H4 (cell line): ENCODE data around the gene LGALSL. TPM values are rescaled to one million over a fixed set of nuclear protein-coding genes. Genes with fewer than 3 reads are reported as not detected.
A peak's percentile ranks its signal among the peaks of the same experiment; 100 is the strongest.

ENCODE experiments used
- DNase-seq: peaks from one replicate; pipeline ENCODE4 v3.0.0-alpha.2; 2015; ENCODE audit warnings: low spot score
- total RNA-seq: library from RNA; depleted of rRNA; stranded (reverse); fragments of >200 nt; shearing (Covaris generic); gene quantifications from 2 replicates; pipeline ENCODE4 v1.2.3, GENCODE V29; 2014; rRNA removed

The LGALSL gene
- 5.0 and 6.4 TPM in 2 replicates for total RNA-seq

DNA sequence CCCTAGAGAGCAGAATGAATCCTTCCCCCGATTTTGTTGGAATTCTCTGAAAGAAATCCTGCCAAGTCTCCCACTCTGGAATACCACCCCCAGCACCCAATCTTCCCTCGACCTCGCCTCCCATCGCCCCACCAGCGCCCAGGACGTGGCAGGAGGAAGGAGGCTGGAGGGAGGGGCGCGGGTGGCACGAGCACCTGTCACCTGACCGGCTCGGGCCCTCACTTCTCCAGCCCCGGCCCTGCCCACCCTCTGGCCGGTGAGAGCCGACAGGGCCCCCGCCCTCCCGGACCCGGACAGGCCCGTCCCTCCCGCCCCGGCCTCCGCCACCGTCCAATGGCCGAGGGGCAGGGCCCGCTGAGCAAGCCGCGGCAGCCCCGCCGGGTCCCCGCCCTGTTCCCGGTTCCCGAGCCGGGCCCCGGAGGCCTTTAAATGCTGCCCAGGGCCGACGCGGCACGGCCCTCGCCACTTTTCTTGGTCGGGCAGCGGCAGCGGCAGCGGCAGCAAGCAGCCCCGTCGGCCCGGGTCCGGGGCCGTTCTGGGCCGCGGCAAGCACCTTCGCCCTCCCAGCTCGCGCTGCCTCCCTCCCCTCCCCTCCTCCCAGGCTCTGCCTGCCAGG is at the start of gene LGALSL:
TSS of gene LGALSL (plus strand) at position 393 of the 616 bp plus-strand sequence. CDS start 384 bp downstream, outside the sequence.
- peak; percentile 20 for DNase-seq

DNA sequence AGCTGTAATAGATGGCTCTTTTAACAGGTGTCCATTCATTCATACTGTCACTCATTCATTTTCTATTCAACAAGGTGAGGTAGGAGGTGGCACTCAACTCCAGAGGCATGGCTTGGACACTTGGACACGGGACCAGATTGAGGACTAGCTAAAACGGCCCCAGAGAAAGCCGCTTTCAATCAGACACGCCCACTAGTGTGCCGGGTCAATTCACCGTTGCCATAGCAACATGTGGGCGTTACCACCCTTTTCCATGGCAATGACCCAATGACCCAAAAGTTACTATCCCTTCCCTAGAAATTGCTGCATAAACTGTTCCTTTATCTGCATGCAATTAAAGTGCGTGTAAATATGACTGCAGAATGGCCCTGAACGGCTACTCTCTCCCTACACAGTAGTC is 49.2 kb upstream of the LGALSL start:
- DNase-seq, result no peak

DNA sequence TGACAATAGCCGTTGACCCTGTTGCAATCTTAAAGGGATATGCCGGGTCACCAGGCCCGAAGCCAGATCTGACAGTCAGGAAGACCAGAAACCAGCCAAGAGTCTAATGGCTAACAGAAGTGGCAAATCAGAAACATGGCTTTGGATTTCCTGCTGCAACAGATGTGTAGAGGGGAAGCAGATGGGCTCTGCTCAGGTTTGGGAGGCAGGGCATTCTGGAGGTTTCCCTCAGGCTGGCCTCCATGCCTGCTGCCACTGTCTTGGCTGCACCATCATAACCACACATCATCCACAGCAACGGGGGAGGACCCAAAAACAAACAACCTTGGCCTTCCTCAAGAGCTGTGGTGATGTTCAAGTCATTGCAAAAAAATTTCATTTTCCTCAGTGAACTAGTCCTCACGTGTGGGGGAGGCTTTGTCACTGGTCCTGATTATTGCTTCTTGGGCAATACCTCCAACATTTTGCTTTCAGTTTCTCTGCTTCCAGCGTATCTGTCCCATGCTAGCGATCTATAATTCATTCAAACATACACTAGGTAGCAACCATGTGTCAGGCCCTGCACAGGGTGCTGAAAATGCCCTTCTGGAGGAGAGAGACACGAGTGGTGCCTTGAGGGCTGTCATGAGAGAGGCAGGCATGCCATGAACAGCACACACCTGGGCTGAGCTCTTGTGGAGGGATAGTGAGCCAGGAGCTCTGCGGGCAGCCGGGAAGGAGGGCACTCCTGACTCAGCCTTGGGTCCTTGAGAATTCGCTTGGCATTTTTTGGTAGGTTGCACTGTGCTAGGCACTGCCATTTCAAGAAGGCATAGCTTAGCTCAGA is 48.2 kb upstream of the LGALSL start:
- peak; percentile 38 for DNase-seq

DNA sequence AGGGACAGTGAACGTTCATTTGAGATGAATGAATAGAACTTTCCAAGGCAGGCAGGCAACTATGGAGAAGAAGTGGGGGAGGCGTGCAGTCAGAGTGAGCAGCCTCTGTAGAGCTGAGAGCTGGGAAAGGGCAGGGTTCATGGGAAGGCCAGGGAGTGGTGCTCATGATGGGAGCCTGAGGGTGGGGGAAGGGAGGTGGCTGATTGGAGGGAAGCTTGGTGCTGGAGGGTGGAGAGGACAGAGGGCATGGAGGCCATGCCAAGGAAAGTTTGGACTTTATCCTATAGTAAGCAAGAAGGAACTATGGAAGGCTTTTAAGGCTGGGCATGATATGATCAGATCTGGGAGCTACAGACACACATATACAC is 47.6 kb upstream of the LGALSL start:
- DNase-seq, result no peak

DNA sequence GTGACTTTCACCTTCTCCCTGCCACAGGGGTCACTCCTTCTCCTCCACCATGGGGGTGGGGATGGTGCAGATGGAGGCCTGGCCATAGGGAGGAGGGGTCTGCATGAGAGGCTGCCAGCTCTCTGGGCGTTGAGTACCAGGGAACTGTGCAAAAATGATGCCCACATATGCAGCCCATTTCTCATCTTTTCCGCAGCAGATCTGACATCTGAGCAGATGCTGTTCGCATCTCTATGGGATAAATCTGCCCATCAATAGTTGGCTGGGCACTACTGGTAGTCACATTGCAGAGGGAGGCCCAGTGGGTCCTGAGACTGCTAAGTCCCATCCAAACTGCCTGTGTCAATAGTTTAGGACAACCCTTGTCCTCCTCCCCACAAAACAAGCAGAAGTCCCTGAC is 45.9 kb upstream of the LGALSL start:
- no peak for DNase-seq

DNA sequence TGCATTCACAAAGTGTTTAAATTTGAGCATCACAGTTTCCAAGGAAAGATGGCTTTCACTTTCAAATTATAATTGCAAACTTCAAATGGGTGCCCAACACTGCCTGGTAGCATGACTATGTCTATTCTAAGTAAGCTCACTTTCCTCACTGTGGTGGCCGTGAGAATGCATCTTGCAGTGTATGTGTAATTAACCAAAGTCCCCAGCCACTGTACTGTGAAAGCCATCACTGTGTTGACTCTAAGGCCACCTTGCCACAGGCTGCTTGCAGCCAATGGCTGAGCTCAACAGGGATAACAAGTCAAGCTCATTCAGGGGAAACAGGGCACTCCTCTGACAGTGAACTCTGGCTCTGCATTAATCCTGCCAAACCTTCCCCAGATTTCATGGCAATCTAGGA is 43.3 kb upstream of the LGALSL start:
- peak; percentile 17 for DNase-seq

DNA sequence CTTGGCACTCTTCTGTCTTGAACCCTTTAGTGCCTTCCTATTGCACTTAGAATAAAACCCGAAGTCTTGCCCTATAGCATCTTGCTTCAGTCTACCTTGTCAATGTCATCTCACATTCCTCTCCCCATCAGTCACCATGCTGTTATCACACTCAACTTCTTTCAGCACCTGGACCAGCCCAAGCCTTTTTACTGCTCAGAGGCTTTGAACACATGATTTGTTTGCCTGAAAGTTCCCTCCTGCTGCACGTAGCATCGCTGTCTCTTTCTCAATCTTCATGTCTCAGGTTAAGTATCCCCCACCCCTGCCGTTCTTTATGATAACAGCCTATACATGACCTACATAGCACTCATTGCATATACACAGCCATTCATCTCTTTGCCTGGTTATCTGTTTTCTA is 41.3 kb upstream of the LGALSL start:
- DNase-seq, result no peak

GRCh38 chr2:64414736-64415435 is 39.1 kb upstream of the LGALSL start:
- no peak for DNase-seq

- DNase-seq, result no peak
These were observed 36.3 kb upstream of the LGALSL start for GRCh38 chr2:64417624-64418023.

GRCh38 chr2:64419596-64420165 is 34.3 kb upstream of the LGALSL start:
- no peak for DNase-seq

DNA sequence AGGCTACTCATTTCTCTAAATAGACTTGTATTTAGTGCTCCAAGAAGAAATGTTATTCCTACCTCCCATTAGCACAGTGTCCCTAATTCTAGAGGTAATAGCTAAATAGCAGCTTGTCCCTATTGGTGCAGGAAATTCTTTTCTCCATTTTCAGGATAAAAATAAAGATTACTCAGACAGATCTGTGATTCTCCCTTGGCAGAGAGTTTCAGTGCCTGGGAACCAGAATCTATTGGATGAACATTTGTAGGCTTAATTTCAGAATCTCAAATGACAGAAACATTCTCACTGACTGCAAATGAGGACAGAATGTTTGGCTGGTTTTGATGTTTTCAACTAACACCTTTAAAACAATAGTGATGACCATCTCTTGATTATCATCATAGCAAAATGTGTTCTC is 33.3 kb upstream of the LGALSL start:
- no peak for DNase-seq

DNA sequence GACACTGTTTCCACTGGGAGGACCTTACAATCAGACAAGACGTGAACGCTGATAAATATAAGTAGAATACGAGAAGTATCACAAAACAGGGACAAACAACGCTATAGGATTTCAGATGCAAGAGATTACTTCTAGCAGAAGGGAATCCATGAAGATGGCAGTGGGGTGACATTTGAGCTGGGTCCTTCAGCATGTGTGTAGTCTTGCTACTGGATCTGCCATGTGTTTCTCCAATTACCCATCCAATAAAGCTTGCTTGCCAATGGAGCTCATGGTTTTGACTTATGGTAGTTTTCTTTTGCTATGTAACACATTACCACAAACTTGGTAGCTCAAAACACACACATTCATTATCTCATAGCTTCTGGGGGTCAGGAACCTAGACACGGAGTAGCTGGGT is 32.8 kb upstream of the LGALSL start:
- no peak for DNase-seq

DNA sequence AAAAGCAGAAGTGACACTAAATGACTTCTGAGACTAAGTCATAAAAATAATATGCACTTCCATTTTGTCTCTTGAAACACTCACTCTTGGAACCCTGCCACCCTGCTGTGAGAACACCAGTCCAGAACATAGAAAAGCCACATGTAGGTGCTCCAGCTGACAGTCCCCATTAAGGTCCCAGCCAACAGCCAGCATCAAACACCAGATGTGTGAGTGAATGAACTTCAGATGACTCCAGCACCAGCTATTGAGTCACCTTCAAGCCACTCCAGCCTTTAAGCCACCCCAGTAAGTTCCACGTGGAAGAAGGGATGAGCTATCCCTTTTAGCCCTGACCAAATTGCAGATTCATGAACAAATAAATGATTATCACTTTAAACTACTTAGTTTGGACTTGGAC is 31.5 kb upstream of the LGALSL start:
- DNase-seq, result no peak

DNA sequence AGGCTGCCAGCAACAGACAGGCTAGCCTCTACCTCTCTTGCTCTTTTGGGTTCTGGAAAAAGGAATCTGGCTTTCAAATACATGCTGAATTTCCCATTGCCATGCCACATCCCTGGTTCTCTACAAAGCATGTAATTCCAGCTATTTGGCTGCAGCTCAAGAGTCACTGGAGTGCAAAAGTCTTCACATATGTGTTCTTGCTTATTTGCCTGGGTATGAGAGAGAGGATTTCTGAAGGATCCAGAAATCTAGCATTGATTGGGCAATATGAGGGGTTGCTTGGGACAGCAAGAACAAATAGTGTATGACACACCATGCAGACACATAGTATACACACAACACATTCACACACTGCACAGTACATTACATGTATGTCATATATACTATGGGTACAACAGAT is 30.7 kb upstream of the LGALSL start:
- DNase-seq, result no peak

- DNase-seq, result no peak
These were observed 29.5 kb upstream of the LGALSL start for GRCh38 chr2:64424416-64424987.

DNA sequence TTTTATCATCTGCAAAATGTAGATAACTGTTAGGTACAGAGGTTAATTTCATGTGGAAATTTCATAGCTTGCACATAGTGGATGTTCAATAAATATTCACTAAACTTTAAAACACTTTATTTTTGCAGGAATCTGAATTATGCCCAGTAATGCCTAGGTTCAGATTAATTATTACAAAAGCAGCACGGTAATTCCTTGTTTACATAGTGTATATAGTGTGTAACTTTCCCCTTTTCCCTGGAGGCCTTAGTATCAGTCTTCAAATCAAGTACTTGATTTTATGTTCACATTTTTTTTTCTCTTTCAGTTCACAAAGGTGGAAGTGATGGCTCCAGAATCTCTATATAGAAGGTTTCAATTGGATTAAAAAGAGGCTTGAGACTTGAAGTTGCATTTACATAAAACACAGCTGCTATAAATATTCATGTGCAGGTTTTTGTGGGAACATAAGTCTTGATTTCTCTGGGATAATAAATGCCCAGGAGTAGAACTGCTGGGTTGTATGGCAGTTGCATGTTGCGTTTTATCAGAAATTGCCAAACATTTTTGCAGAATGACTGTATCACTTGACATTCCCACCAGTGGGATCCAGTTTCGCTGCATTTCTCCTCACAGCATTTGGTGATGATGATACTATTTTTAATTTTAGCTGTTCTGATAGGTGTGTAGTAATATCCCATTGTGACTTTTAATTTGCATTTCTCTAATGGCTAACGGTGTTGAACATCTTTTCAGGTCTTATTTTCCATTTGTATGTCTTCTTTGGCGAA is 27.6 kb upstream of the LGALSL start:
- no peak for DNase-seq

DNA sequence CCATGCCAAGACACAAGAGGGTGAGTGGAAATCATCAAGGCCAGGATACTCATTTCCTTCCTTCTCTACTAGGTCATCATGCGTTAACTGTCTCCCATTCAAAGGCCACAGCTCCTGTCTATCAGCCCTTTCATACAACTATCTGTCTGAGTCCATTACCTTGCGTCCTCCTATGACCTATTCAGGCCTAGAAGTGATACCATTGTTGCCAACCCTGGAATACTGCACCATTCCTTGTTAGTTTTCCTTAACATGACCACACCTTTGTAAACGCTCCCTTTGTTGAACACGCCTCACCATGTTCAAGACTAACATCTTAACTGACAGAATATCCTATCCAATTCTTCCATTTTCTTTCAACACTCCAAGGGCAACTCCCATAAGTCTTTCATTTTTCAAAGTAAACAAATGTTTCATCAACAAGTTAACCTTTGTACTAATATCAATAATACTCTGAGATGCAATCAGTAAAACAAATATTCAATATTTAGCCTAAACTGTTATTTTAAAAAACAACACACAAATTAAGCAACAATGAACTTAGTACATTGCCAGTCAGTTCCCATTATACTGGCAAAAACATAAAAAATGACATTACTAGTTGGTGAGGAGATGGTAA is 19.8 kb upstream of the LGALSL start:
- no peak for DNase-seq

DNA sequence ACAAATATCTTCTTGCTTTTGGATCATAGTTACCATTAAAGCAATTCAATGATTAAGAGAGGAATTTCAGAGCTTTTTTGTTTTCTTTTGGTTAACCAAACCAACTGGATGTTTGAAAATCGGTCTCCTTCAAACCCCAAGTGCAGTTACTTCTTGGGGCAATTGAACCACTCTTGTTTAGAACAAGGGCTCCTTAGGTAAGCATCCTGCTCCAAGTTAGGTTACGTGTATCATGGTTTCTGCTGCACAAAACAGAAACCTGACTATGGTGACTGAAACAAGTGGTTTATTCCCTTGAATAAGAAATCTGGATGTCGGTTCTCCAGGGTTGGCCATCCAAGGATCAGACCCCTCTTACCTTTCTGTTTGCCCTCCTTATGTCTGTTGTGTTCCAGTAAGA is 16.1 kb upstream of the LGALSL start:
- DNase-seq, result no peak

DNA sequence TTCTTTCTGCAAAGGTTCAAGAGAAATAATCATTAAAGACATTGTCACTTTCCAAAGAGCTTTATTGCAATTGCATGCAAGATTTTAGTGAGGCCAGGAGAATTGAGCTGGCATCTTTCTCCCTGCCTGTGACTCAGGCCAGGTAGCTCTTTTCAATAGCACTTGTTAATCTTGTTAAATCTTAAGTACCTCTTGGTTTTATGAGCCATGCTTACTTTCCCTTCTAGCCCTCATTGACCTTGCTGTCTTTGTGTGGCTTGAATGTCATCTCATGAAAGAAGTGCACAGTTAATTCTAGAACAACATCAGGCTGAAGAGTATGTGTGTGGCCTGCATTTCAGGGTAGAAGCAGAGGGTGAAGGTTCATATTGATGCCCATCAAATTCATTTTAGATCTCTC is 14.8 kb upstream of the LGALSL start:
- no peak for DNase-seq

DNA sequence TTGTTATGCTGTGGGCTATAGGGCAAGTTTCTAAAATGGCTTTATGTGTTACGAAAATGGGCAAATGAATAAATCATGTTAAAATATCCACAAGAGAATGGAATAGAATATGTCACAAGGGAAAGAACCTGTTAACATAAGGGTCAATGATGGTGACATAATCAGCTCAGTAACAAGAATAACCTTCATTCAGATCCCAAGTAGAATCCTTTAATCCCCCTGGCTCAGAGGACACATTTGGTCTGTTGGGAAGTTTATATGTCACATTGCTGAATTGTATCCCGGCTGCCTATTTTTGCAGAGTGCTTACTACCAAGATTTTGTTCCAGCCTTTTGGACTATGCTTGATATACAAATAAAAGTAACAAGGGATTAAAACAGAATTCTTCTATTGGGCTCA is 13.1 kb upstream of the LGALSL start:
- no peak for DNase-seq

DNA sequence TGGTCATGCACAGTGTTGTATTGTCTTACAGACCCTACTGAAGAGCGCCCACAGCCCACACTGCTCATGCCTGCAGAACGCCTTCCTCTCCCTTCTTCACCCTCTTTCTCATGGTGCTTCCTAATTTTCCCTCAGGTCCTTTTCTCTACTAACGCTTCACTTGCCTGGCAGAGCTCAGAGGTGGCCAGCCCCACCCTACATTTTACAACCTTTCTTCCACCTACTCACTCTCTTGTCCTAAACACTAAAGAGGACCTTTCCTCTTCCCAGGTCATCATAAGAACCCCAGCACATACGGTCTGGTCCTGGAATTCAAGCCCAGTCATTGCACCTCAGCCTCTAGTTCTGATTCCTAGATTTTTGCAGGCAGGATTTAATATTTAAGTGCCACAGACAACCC is 11.7 kb upstream of the LGALSL start:
- no peak for DNase-seq
